AG09319 (cell line): ENCODE measurements around the gene RNASE4.

Experiments used
- DNase-seq: peaks from one replicate; pipeline ENCODE4 v3.0.0-alpha.2; 2010; ENCODE audit warnings: low read depth; ENCODE audit errors: extremely low read depth
- CTCF ChIP-seq: IDR thresholded peaks from 2 replicates; pipeline ENCODE4 v1.5.1; 2011; ENCODE audit warnings: low read depth, mild to moderate bottlenecking, inconsistent platforms, low read length, moderate library complexity

Gene RNASE4

GRCh38 chr14:20742132-20742531, 57.8 kb downstream of the RNASE4 start:
- DNase-seq, result no peak

DNA sequence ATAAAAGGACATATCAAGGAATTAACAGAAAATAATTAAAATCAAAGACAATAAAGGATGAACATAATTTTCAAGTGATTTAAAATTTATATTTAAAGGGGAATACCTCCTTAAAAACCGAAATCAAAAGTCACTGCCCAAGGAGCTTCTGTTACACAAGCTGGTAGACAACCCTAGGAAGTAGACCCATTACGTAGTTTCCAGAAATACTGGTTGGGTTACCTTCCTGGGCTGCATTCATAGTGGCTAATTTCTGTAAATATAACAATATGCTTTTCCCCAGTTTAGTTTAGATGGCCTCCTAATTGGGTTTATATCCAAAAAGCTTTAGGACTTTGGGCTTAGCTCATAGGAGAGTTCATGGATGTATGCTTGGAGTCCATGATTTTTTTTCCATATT, 59.2 kb downstream of the RNASE4 start:
- TF ChIP-seq CTCF, result no peak
- no peak for DNase-seq

More at GRCh38 chr14:20742132-20742531, 57.8 kb downstream of the RNASE4 start:
- no peak for TF ChIP-seq CTCF

DNA sequence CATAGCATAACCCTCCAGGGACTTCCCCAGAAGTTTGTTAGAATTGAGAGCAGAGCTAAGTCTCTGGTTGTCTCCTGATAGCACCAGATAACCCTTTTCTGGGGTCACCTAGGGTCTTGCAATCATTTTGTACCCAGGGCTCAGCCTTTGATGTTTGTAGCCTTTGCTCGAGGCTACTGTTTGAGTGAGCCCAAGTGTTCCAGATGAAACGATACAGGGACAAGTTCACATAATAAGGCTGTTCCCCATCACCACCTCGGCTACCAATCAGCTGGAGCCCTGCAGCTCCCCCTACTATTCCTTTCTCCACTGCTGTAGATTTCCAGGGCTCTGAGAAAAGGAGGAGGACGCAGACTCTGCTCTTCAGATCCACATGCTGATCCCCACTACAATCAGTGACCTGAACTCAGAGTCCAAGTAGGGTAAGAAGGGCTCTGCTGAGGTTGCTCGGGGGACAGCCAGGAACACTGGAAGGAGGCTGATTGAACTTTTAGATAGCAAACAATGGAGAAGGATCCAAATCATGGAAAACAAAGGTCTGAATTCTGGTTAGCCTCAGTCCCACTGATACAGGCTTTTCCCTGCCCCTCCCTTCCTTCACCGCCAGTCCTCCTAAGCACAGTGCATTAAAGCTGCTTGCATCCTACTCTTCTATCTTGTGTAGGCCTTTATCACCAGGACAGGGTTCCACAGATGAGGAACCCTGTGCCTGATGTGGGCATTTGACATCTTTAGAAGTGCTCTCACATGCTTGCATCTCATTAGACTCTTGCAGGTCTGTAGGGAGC, 61.4 kb downstream of the RNASE4 start, which contains the start of gene EDDM3A:
EDDM3A (plus strand) TSS at position 317 of the 788 bp plus-strand sequence. CDS start 1,694 bp downstream, outside the sequence.
- TF ChIP-seq CTCF, result no peak

DNA sequence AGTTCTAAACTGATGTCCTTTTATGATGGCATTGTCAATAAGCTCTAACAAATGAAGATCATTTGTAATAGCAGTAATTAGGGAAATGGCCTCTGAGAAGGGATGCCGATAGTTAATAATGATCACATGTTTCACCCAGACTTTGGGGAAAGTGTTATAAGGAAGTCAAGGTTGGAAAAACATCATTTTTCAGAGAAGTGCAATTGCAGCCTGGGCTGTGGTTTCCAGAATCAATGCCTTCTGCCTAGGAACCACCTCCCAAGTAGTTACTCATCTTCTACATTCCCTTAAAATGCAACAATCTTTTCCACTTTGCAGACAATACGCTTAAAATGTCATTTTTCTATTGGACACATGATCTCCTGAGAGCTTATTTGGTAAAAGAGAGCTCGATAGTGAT, 62.2 kb downstream of the RNASE4 start:
- no peak for TF ChIP-seq CTCF

More for the DNA sequence above, 61.4 kb downstream of the RNASE4 start, which contains the start of gene EDDM3A:
- DNase-seq, result no peak

GRCh38 chr14:20748439-20748838, 64.1 kb downstream of the RNASE4 start:
- no peak for DNase-seq
- TF ChIP-seq CTCF, result no peak

More for the DNA sequence above, 62.2 kb downstream of the RNASE4 start:
- no peak for DNase-seq

GRCh38 chr14:20750194-20750593, 65.8 kb downstream of the RNASE4 start:
- DNase-seq, result no peak
- no peak for TF ChIP-seq CTCF
